Esophagus squamous epithelium (tissue), 4 donors: ENCODE data around the gene STAP2.

ENCODE experiments used
- CTCF ChIP-seq, 6 experiments: fragments of 450-650 bp in 4 of 6; fragments of 200-600 bp in 2 of 6; sonication (generic) in 2 of 6; IDR thresholded peaks; one replicate each; pipeline ENCODE4 v1.5.1; 2016 to 2019; ENCODE audit warnings: antibody characterized with exemption in 6 of 6, mild to moderate bottlenecking in 4 of 6, moderate library complexity in 4 of 6
- POLR2A ChIP-seq, 4 donors: fragments of 450-650 bp; IDR thresholded peaks; one replicate each; pipeline ENCODE4 v1.6.1; 2017; ENCODE audit warnings: antibody characterized with exemption in 4 of 4, mild to moderate bottlenecking in 4 of 4, moderate library complexity in 3 of 4

GRCh38 chr19:4385291-4386040 lies 46.8 kb upstream of the STAP2 start:
- no peak for TF ChIP-seq CTCF (IDR thresholded peaks at IDR 0.05)
- no peak for TF ChIP-seq POLR2A (IDR thresholded peaks at IDR 0.05)
